Erythroblast (primary cell): ENCODE data around the gene KDM2A.

Source experiments
- GATA1 ChIP-seq: IDR thresholded peaks from 2 replicates; pipeline ENCODE4 v1.6.1; 2011; ENCODE audit warnings: low read depth, mild to moderate bottlenecking, control low read depth, low read length, moderate library complexity
- POLR2A ChIP-seq: IDR thresholded peaks from 2 replicates; pipeline ENCODE4 v1.6.1; 2011; ENCODE audit warnings: mild to moderate bottlenecking, low read length

- TF ChIP-seq POLR2A (no peak), GATA1 (no peak)
Measured at GRCh38 chr11:67300256-67300755, 181.2 kb downstream of the KDM2A start.
